ENCODE data around the gene UFSP2. TPM values are rescaled to one million over a fixed set of nuclear protein-coding genes. Genes with fewer than 3 reads are reported as not detected.
A peak's percentile ranks its signal among the peaks of the same experiment; 100 is the strongest.

UFSP2 gene
- total RNA-seq, 1 donor from 2014 or later, result 37.3 TPM

DNA sequence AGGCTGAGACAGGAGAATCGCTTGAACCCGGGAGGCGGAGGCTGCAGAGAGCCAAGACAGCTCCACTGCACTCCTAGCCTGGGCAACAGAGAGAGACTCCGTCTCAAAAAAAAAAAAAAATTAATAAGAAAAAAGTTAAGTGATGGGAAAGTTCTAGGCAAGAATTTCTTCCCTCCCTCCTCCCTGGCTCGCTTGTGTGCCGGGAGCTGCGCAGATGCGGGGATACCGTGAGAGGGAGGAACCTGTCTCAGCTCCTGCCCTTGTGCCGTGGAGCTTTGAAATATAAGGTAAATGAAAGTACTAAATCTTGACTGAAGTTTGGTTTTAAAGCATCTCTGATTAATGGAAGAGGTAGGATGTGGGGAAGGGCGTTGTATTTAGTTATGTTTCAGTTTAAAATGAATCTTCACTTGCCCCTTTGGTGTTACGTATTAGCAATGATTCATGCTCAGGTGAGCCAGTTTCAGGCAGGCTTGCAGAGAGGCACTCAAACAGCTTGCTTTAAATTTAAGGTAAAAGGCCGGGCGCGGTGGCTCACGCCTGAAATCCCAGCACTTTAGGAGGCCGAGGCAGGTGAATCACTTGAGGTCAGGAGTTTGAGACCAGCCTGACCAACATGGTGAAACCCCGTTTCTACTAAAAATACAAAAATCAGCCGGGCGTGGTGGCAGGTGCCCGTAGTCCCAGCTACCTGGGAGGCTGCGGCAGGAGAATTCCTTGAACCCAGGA lies 1.4 kb upstream of the UFSP2 start:
- no peak for DNase-seq (ENCODE audit: low spot score)

DNA sequence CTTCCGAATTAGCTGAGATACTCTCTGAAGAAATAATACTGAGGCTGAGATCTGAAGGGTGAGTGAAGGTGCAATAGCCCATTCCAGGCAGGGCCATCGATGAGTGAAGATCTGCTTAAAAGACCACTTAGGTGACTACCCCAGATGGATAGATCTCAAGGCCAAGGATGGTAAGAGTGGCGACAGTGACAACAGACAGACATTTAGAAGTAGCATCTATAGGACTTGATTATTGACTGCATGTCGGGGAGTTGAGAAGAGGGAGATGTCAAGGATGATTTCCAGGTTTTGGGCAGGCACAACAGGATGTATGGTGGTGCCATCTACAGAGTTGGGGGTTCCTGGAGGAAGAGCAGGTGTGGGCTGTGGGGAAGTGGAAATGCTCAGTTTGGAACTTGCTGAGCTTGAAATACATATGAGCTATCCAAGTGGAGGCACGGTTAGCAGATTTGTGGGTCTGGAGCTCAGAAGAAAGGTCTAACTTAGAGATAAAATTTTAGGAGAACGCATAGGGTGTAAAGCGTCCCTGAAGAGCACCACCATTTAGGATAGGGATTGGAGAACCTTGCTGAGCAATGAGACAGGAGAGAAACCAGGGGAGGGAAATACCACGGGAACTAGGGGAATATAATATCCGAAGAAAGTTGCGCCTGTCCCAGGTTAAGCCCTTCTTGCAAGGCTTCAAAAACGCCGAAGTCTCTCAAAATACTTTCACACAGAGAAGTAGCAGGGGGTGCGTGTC lies 688 bp downstream of the UFSP2 start:
- DNase-seq (ENCODE audit: low spot score), result no peak

DNA sequence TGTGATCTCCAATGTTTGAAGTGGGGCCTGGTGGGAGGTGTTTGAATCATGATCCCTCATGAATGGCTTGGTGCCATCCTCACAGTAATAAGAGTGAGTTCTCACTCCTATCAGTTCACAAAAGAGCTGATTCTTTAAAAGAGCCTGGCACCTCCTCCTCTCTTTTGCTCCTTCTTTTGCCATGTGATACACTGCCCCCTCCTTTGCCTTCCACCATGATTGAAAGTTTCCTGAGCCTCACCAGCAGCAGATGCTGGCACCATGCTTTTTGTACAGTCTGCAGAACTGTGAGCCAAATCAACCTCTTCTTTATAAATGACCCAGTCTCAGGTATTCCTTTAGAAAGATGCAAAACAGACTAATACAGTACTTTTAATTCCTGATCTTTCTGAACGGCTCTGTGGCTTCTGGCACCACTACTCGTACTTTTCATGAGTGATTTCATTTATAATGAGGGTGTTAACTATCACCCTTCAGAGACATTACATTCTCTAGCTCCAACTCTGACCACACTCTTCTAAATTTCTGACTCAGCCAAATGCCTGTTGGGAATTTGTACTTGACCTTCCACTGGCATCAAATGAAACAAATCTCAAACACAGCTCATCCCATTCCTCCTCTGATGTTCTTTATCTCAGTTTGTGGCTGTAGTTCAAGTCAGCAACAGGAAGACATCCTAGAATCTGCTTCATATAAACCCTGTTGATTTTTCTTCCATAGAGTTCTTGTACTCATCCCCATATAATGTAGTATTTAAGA lies 4.2 kb downstream of the UFSP2 start:
- no peak for DNase-seq (ENCODE audit: low spot score)

DNA sequence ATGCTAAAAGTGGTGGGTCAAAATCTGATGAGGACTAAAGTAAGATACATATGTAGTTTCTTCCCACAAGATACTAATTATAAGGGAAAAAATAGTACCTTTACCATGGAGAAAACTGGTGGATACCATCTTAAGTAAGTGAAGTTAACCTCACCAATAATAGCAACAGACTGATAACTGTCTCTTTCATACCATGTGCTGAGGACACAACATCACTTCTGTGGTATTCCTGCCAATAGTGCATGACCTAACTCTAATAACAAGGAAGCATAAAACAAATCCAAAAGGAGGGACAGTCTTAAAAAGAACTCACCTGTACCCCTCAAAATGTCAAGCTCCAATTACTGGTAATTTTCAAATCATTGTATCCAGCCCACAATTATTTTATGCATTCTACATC lies 8.8 kb downstream of the UFSP2 start:
- DNase-seq (ENCODE audit: low spot score), result no peak

DNA sequence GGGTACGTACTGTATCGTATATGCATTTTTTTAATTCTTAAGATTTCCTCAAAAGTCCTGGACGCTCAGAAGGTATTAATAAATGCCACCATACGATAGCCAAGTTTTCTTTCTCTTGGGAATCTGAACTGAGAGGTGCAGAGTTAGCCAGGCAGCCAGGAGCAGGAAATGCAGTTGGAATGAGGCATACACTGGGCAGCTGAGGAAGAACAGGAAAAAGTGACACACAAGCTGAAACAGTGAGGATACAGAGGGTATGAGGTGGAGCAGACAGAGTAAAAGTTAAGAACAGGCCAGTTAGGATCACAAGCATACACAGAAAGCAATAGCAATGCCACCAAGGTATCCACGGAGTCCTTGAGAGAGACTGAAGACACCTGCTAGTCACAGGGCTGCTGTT lies 13.4 kb downstream of the UFSP2 start:
- DNase-seq (ENCODE audit: low spot score), result no peak

DNA sequence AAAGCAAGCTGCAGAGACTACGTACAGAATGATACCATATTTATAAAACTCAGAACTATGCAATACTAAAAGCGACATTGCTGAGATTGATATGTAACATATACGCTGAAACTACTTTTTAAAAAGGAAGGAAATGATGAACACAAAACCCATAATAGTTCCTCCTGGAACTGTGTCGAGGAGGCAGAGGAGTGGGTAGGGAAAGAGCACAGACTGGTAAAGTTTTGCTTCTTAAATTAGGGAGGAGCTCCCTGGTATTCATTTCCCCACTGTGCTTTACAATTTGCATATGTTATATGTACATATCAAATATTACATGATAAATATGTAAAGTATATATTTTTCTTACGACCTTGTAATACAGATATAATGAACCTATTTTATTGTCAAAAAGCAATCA lies 13.9 kb downstream of the UFSP2 start:
- no peak for DNase-seq (ENCODE audit: low spot score)

DNA sequence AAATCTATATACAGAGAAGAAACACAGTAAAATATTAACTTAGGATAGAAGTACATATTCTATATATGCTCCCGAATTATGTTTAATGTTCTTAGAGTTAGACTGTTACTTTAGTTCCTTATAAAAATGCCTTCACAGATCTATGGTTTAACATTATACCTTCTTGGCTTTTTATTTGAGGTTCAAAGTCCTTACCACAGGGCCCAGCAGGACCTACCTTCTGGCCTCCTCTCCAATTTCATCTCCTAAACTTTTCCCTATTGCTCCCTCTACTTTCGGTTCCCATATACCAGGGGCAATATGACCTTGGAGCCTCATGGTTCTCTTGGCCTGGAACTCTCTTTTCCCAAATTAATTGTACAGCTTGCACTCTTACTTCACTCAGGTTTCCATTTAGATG lies 17.3 kb downstream of the UFSP2 start:
- DNase-seq (ENCODE audit: low spot score), result no peak

DNA sequence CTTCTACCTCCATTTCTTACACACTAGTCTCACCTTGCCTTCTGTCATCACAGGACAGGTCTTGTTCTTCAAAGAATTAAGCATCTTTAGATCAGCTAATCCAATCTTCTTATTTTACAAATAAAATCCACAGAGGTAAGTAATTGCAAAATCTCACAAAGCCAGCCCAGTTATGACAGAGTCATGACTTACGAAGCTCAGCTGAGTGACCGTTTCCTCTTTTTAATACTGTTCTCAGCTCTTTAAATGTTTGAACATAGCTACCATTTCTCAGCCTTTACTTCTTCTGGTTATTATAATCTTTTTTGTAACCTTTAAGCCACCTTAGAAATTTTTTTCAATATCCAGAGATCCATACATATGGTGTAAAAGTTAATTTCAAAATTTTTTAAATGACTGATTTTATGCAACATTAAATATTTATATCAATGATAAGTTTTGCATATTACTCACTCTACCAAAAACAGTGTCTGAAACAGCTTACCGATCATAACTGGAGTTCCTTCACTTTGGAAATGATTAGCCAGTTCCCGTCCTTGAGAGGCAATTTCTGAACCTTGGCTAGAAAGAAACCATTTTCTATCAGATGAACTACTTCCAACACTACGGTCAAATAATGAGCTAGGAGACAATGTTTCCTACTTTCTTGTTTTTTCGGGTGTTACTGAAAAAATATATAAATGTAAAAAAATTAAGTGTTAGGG lies 20.3 kb downstream of the UFSP2 start:
- no peak for DNase-seq (ENCODE audit: low spot score)

DNA sequence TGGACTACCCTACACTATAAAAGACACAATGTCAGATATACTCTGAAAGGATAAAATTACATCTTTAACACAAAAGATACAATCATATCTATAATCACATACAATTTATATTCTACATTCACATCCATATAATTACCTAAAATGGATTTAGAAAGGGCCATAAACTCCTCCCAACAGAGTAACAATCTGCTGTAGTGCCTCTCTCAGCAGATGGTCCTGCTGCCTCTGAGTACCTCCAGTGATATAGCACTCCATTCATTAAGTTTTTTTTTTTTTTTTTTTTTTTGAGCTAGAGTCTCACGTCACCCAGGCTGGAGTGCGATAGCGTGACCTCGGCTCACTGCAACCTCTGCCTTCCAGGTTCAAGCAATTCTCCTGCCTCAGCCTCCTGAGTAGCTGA lies 21.7 kb downstream of the UFSP2 start:
- no peak for DNase-seq (ENCODE audit: low spot score)

DNA sequence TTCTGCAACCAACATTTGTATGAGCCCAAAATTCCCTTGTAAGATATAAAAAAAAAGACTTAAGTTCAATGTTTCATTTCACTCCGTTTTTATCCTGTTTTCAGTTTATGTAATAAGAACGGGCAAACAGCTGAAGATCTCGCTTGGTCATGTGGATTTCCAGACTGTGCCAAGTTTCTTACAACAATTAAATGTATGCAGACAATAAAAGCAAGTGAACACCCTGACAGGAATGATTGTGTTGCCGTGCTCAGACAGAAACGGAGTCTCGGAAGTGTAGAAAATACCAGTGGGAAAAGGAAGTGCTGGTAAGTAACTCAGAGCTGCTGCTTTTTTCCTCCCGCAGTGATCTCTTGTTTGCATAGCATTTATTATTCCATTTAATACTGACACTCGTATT lies 26.3 kb downstream of the UFSP2 start:
- DNase-seq (ENCODE audit: low spot score), result no peak

DNA sequence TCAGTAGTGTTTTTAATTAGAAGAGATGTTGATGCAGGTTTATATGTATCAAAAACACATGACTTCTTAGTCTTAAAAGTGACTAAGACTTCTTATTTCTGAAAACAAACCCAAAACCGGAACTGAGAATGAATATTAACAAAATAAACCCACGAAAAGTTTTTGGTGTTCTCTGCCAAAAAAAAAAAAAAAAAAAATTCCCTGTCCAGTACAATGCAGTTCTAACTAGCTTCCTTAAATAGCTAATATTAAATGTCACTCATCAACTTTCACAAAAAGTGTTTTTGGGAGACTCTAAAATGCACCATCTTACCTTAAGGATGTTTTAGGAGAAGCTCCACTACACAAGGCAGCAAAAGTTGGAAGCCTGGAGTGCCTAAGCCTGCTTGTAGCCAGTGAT lies 27.1 kb downstream of the UFSP2 start:
- DNase-seq (ENCODE audit: low spot score), result no peak

DNA sequence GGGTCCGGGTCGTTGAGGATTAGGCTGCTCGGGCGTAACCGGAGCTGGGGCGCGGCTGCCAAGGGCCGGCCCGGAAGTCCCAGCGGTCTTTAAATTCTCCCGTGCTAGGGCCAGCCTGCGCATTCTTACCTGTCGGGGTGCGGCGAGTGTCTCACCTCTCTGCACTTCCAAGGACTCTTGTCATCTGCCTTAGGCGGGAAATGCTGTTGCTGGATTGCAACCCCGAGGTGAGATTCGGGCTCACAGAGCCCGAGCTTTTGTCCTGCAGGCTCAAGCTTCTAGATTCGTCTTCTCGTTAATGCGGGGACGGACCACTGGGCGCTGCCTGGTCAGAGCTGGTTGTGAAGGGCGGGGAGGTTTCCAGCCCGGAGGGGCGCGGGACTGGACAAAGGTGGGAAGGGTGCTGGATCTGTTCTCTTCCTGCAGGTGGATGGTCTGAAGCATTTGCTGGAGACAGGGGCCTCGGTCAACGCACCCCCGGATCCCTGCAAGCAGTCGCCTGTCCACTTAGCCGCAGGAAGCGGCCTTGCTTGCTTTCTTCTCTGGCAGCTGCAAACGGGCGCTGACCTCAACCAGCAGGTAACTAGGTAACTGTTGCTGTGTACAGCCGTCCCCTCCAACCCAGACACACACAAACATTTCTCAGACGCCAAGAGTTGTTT lies 28.9 kb downstream of the UFSP2 start, which contains the start of gene ANKRD37:
Gene ANKRD37 (plus strand): TSS at position 118 of the 662 bp plus-strand sequence. CDS start 83 bp downstream, at position 201.
- peak; percentile 54 for DNase-seq (ENCODE audit: low spot score)

DNA sequence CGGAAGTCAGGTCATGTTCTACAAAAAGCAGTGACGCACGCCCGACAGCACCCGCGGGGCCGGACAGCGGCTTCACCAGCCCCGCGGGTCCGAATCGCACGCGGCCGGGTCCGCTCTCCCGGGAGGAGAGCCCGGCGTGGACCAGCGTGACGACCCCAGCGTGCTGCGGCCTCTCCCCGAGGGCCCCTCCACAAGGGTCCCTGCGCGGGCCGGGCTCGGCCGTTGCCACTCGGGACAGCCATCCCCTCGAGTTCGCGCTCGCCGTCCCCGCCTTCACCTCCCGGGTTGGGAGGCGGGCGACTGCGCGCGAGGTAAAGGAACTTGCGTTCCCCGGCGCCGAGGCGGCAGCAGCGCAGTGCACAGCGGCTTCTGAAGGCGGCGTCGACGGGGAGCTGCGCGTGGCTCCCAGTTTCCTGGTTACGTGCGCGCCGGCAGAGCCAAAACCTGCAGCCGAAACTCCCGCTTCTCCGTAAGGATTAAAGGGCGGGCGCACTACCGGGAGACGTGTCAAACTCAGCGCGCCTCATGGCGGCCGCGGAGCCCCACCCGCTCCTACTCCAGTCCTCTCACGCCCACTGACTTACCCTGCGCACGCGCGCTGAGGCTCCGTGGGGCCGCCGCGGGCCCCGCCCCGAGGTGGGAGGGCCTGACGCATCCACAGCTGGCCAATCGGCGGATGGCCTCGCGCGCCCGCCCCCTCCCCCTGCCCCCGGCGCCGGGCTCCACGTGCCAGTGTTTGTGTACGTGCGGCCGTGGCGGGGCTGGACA lies 29.6 kb downstream of the UFSP2 start:
- peak; percentile 98 for DNase-seq (ENCODE audit: low spot score)

DNA sequence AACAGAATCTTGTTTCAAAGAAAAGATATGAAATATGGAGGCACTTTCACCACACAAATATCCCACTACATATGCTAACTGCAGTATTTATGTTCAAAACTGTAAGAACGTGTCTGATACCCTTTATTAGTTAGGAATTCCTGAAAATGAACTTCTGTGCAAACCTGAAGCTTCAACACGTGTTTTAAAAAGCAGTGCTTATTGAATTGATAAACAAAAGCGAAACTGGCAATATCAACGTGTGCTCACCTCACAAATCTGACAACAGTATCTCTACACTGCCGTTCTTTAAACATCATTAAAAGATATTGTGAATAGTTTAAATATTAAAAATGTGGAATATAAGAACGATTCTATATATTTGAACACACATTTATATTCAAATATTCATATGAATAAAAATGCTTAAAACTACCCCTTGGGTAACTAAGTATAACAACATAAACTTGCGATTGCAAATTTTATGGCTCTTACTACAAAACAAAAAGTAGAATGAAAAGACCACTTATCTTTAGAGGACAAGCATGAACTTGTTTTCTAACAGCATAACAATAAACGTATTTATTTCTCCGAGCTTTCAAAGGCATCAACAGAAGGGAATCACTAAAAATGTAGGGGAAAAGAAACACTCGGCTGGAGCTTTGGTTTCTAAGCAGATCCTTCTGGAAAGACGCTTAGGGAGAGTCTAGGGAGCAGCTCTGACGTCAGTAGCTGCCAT lies 30.4 kb downstream of the UFSP2 start, which contains the start of gene LRP2BP:
Gene LRP2BP (minus strand): TSS at position 687 of the 718 bp plus-strand sequence. CDS start 17,738 bp downstream, outside the sequence.
- no peak for DNase-seq (ENCODE audit: low spot score)

DNA sequence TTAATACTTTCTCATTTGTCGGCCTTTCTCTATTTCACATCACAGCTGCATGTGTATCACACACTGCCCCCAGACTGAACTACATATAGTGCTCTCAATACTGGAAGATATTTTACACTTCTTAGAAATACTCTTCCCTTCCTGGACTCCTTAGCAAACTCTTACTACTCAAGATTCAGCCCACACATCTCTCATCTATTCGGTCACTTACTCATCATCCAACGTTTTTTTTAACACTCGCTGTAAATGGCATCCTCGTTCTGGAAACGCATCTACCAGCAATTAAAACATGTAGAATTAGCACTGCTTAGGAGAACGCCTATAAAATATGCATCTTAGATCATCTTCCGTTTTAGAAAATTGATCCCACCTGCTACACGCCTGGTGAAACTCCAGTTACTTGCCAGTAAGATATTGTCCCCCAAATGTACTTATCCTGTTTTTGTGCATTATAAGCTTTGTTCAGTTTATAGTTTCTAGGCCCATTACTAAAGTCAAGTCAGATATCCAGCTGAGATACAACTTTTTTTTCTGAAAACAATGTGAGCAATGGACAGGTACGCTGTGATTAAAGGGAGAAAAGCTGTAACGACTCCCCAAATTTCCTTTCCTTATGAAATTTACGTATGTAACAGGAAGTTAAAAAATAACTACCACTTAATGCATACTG lies 31.1 kb downstream of the UFSP2 start:
- no peak for DNase-seq (ENCODE audit: low spot score)

DNA sequence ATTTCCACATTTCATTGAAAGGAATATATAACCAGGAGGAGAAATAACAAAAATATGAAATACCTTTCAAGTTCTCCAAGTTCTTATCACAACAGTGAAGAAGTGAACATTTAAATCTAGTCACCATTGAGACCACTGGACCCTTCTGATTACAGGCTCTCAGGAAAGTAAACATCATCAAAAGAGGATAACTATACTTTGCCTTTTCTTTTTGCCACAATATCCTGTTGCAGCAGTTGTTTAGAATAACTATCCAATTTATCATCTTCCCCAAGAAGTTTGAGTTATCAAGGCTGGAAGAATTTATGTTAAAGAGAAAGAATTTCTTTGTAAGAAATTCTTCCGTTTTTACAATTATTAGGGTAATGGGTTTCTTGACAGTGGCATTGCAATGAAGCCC lies 33.6 kb downstream of the UFSP2 start:
- DNase-seq (ENCODE audit: low spot score), result no peak

DNA sequence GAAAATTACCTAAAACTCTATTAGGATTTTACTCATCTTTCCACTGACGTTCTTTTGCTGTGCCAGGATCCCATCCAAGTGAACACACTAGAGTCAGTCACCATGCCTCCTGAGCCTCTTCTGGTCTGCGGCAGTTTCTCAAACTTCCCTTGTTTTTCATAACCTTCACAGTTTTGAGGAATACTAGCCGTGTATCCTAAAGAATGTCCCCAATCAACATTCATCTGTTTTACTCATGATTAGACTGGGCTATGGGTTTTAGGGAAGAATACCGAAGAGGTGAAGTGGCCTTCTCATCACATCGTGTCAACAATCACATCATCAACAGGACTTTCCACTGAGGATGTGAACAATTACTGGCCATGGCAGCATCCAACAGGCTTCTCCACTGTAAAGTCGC lies 34.8 kb downstream of the UFSP2 start:
- DNase-seq (ENCODE audit: low spot score), result no peak

DNA sequence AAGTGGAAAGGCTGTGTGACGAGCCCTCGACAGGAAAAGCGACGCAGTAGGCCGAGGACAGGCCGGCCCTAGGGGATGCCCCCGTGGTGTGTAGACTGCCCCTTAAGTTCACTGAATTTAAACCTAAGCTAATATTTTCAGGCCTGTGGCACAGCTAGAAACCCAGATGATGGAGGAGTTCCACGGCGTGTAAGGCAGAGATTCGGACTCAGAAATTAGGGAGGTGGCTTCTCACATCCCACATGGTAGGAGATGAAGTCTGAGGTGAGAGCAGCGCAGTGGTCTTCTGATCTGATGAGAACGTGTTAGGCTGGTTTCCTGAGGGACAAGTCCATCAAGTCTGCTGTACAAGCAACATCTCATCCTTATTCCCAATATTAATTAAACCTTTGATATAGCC lies 37.8 kb downstream of the UFSP2 start:
- no peak for DNase-seq (ENCODE audit: low spot score)

DNA sequence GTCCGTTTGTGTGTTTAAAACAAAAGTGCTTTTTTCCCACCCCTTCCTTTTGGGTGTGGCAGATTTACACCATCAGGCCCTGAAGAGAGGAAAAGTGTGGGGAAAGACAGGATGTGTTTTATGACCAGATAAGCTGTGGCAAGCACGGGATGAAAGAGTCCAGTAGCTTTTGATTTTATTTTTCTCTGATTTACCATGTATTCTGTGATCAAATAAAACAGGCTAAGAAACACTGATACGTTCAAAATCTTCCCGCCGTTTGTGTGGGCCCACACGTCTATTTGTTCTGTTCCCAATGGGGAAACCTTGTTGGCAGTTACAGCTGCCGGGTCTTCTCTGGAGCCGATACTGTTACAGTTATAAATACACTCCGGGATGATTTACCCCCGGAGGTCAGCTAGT lies 40.8 kb downstream of the UFSP2 start:
- no peak for DNase-seq (ENCODE audit: low spot score)
